WERI-Rb-1 (cell line): ENCODE results near the gene NHLRC2.

Experiments
- DNase-seq: peaks from one replicate; pipeline ENCODE4 v3.0.0-alpha.2; 2020
- H3K27ac ChIP-seq: fragments of 250-450 bp; sonication (Bioruptor Pico); 2 replicates; pipeline ENCODE4 v1.5.1; 2020; ENCODE audit warnings: mild to moderate bottlenecking, moderate library complexity
- H3K27me3 ChIP-seq: fragments of 250-450 bp; sonication (Bioruptor Pico); 2 replicates; pipeline ENCODE4 v1.5.1; 2021; ENCODE audit warnings: mild to moderate bottlenecking, low read depth, moderate library complexity; ENCODE audit not compliant: insufficient read depth, severe bottlenecking
- H3K36me3 ChIP-seq: fragments of 250-450 bp; sonication (Bioruptor Pico); 2 replicates; pipeline ENCODE4 v1.5.1; 2020; ENCODE audit warnings: mild to moderate bottlenecking, moderate library complexity
- H3K4me3 ChIP-seq: 2 replicates; pipeline ENCODE4 v1.5.1; 2011; ENCODE audit warnings: low read depth, mild to moderate bottlenecking, control low read depth, low read length
- H3K9me3 ChIP-seq: fragments of 250-450 bp; sonication (Bioruptor Pico); 2 replicates; pipeline ENCODE4 v1.5.1; 2021; ENCODE audit warnings: mild to moderate bottlenecking, moderate library complexity; ENCODE audit not compliant: severe bottlenecking
- CTCF ChIP-seq: IDR thresholded peaks from 2 replicates; pipeline ENCODE4 v1.5.1; 2011; ENCODE audit warnings: low read depth, mild to moderate bottlenecking, control low read depth, inconsistent platforms, low read length

NHLRC2 gene

GRCh38 chr10:113899952-113900598 lies 45.6 kb downstream of the NHLRC2 start:
- no peaks in the 10 kb centered on the region for H3K27me3 ChIP-seq
- DNase-seq, result no peak
- H3K36me3 ChIP-seq, result peaks cover 46% of the 10 kb centered on the region
- no peak overlapping the region for H3K4me3 ChIP-seq
- TF ChIP-seq CTCF, result no peak
- no peaks in the 10 kb centered on the region for H3K9me3 ChIP-seq
- H3K27ac ChIP-seq, result no peak overlapping the region

GRCh38 chr10:113905756-113906155 lies 51.3 kb downstream of the NHLRC2 start:
- peaks cover 47% of the 10 kb centered on the region for H3K36me3 ChIP-seq
- no peaks in the 10 kb centered on the region for H3K9me3 ChIP-seq
- no peak for DNase-seq
- TF ChIP-seq CTCF, result no peak
- H3K4me3 ChIP-seq, result no peak overlapping the region
- H3K27me3 ChIP-seq, result no peaks in the 10 kb centered on the region
- H3K27ac ChIP-seq, result no peak overlapping the region

- DNase-seq, result no peak
- H3K9me3 ChIP-seq, result no peaks in the 10 kb centered on the region
- no peak overlapping the region for H3K27ac ChIP-seq
- H3K36me3 ChIP-seq, result peaks cover 41% of the 10 kb centered on the region
- H3K4me3 ChIP-seq, result no peak overlapping the region
- no peak for TF ChIP-seq CTCF
- H3K27me3 ChIP-seq, result no peaks in the 10 kb centered on the region
These were observed 52.7 kb downstream of the NHLRC2 start for GRCh38 chr10:113907166-113907565.

- no peak for TF ChIP-seq CTCF
- H3K36me3 ChIP-seq, result peaks cover 34% of the 10 kb centered on the region
These were observed 53.8 kb downstream of the NHLRC2 start for GRCh38 chr10:113908236-113908635.

GRCh38 chr10:113911113-113911512 lies 56.7 kb downstream of the NHLRC2 start:
- Histone ChIP-seq H3K27ac (no peak overlapping the region), H3K27me3 (no peaks in the 10 kb centered on the region), H3K36me3 (peaks cover 15% of the 10 kb centered on the region), H3K9me3 (no peaks in the 10 kb centered on the region), H3K4me3 (no peak overlapping the region)
- no peak for TF ChIP-seq CTCF
- DNase-seq, result no peak

More at GRCh38 chr10:113908236-113908635, 53.8 kb downstream of the NHLRC2 start:
- no peak overlapping the region for H3K4me3 ChIP-seq
- no peaks in the 10 kb centered on the region for H3K9me3 ChIP-seq
- no peak for DNase-seq
- no peak overlapping the region for H3K27ac ChIP-seq
- H3K27me3 ChIP-seq, result no peaks in the 10 kb centered on the region

- H3K4me3 ChIP-seq, result no peak overlapping the region
- TF ChIP-seq CTCF, result no peak
These were observed 57.4 kb downstream of the NHLRC2 start for GRCh38 chr10:113911839-113912238.

More at GRCh38 chr10:113911839-113912238, 57.4 kb downstream of the NHLRC2 start:
- Histone ChIP-seq H3K9me3 (no peaks in the 10 kb centered on the region), H3K27ac (no peak overlapping the region), H3K36me3 (peaks cover 15% of the 10 kb centered on the region), H3K27me3 (no peaks in the 10 kb centered on the region)
- DNase-seq, result no peak
